DMS153 treated with DMSO at 0.1 percent for 48 hours (cell line): ENCODE data around the gene NRIP3.

Experiments
- DNase-seq: peaks from one replicate; lab custom pipeline; 2025; ENCODE audit not compliant: unreplicated experiment; lab: John Stamatoyannopoulos, UW

The NRIP3 gene

GRCh38 chr11:9003573-9004182 lies at the start of gene NRIP3:
TSS of gene NRIP3 (minus strand) at chr11:9004001. CDS start at chr11:9003935, 66 bp downstream.
- peak; percentile 64 for DNase-seq

- no peak for DNase-seq
These were observed 48.5 kb upstream of the NRIP3 start for GRCh38 chr11:9052316-9052715.

GRCh38 chr11:9049959-9050358 lies 46.2 kb upstream of the NRIP3 start:
- DNase-seq, result no peak

- DNase-seq, result no peak
These were observed 44.2 kb upstream of the NRIP3 start for GRCh38 chr11:9047964-9048523.

- no peak for DNase-seq
These were observed 42.7 kb upstream of the NRIP3 start for GRCh38 chr11:9046481-9046880.

- no peak for DNase-seq
These were observed 38.7 kb upstream of the NRIP3 start for GRCh38 chr11:9042488-9042887.

GRCh38 chr11:9041747-9042146 lies 37.9 kb upstream of the NRIP3 start:
- DNase-seq, result no peak

- no peak for DNase-seq
These were observed 36.6 kb upstream of the NRIP3 start for GRCh38 chr11:9040410-9040809.

- DNase-seq, result no peak
These were observed 36.1 kb upstream of the NRIP3 start for GRCh38 chr11:9039863-9040262.

GRCh38 chr11:9039198-9039597 lies 35.4 kb upstream of the NRIP3 start:
- no peak for DNase-seq

- DNase-seq, result no peak
These were observed 34.7 kb upstream of the NRIP3 start for GRCh38 chr11:9038541-9038940.

- DNase-seq, result no peak
These were observed 34.2 kb upstream of the NRIP3 start for GRCh38 chr11:9037963-9038362.

- DNase-seq, result no peak
These were observed 33.4 kb upstream of the NRIP3 start for GRCh38 chr11:9037046-9037780.

- peak; percentile 51 for DNase-seq
These were observed 26.8 kb upstream of the NRIP3 start for GRCh38 chr11:9030601-9031000.

GRCh38 chr11:9029422-9029821 lies 25.6 kb upstream of the NRIP3 start:
- no peak for DNase-seq

GRCh38 chr11:9028581-9028980 lies 24.8 kb upstream of the NRIP3 start:
- DNase-seq, result no peak

GRCh38 chr11:9025101-9025850 lies 21.5 kb upstream of the NRIP3 start:
- no peak for DNase-seq

- DNase-seq, result no peak
These were observed 19.3 kb upstream of the NRIP3 start for GRCh38 chr11:9022961-9023680.

GRCh38 chr11:9020916-9021315 lies 17.1 kb upstream of the NRIP3 start:
- no peak for DNase-seq

GRCh38 chr11:9019861-9020260 lies 16.1 kb upstream of the NRIP3 start:
- DNase-seq, result no peak

- no peak for DNase-seq
These were observed 14.0 kb upstream of the NRIP3 start for GRCh38 chr11:9017773-9018172.
